SK-N-SH treated with all-trans-retinoic acid at 6 μM for 48 hours (cell line): ENCODE results near the gene STK32B.
A peak's percentile ranks its signal among the peaks of the same experiment; 100 is the strongest.

Experiments used
- ATAC-seq: fragments of 200-7000 bp; cut with Tn5 transposase; 3 replicates; pipeline ENCODE4 v1.9.1; 2020; ENCODE audit warnings: mild to moderate bottlenecking, moderate library complexity
- ARNTL ChIP-seq: fragments of 450-650 bp; formaldehyde crosslinking; IDR thresholded peaks from 2 replicates; pipeline ENCODE4 v1.5.0; 2020; ENCODE audit warnings: low read depth, mild to moderate bottlenecking, moderate library complexity, borderline replicate concordance
- BACH2 ChIP-seq: fragments of 250-450 bp; sonication (Bioruptor Pico); IDR thresholded peaks from 2 replicates; pipeline ENCODE4 v1.9.0; 2021; ENCODE audit warnings: mild to moderate bottlenecking, borderline replicate concordance
- CSDC2 ChIP-seq: fragments of 250-450 bp; sonication (Bioruptor Pico); IDR thresholded peaks from 2 replicates; pipeline ENCODE4 v1.5.0; 2020; ENCODE audit warnings: mild to moderate bottlenecking, moderate library complexity
- ESRRG ChIP-seq: fragments of 250-450 bp; sonication (Bioruptor Pico); IDR thresholded peaks from 2 replicates; pipeline ENCODE4 v1.6.1; 2021; ENCODE audit warnings: mild to moderate bottlenecking
- GLIS3 ChIP-seq: fragments of 250-450 bp; sonication (Bioruptor Pico); IDR thresholded peaks from 2 replicates; pipeline ENCODE4 v1.5.0; 2020; ENCODE audit warnings: mild to moderate bottlenecking, moderate library complexity
- ISL1 ChIP-seq: fragments of 250-450 bp; sonication (Bioruptor Pico); IDR thresholded peaks from 2 replicates; pipeline ENCODE4 v2.1.2; 2022; ENCODE audit warnings: mild to moderate bottlenecking, moderate library complexity
- RARB ChIP-seq: fragments of 250-450 bp; sonication (Bioruptor Pico); IDR thresholded peaks from 2 replicates; pipeline ENCODE4 v1.8.0; 2021; ENCODE audit warnings: mild to moderate bottlenecking, moderate library complexity
- SNAI2 ChIP-seq: fragments of 250-450 bp; sonication (Bioruptor Pico); IDR thresholded peaks from 2 replicates; pipeline ENCODE4 v1.5.0; 2020; ENCODE audit warnings: mild to moderate bottlenecking, moderate library complexity
- TCF4 ChIP-seq: fragments of 250-450 bp; sonication (Bioruptor Pico); IDR thresholded peaks from 2 replicates; pipeline ENCODE4 v1.8.0; 2021; ENCODE audit warnings: mild to moderate bottlenecking, moderate library complexity, borderline replicate concordance
- ZFP3 ChIP-seq: fragments of 250-450 bp; sonication (Bioruptor Pico); IDR thresholded peaks from 2 replicates; pipeline ENCODE4 v1.5.0; 2020; ENCODE audit warnings: mild to moderate bottlenecking, moderate library complexity
- ZFP30 ChIP-seq: fragments of 450-650 bp; formaldehyde crosslinking; IDR thresholded peaks from 2 replicates; pipeline ENCODE4 v1.5.0; 2022; ENCODE audit warnings: mild to moderate bottlenecking, moderate library complexity
- ZNF565 ChIP-seq: fragments of 450-650 bp; formaldehyde crosslinking; conservative IDR thresholded peaks from 2 replicates; pipeline ENCODE4 v1.5.0; 2020; ENCODE audit warnings: low read depth, mild to moderate bottlenecking, moderate library complexity
- ZNF70 ChIP-seq: fragments of 450-650 bp; formaldehyde crosslinking; IDR thresholded peaks from 2 replicates; pipeline ENCODE4 v1.5.0; 2020; ENCODE audit warnings: mild to moderate bottlenecking, moderate library complexity
- ZNF8 ChIP-seq: fragments of 450-650 bp; formaldehyde crosslinking; IDR thresholded peaks from 2 replicates; pipeline ENCODE4 v1.5.0; 2020; ENCODE audit warnings: mild to moderate bottlenecking, moderate library complexity
- TF ChIP-seq, protein P1 (sequence below): fragments of 250-450 bp; sonication (Bioruptor Pico); IDR thresholded peaks from 2 replicates; pipeline ENCODE4 v1.5.0; 2020; ENCODE audit warnings: mild to moderate bottlenecking, moderate library complexity
- TF ChIP-seq, protein P2 (sequence below): fragments of 250-450 bp; sonication (Bioruptor Pico); IDR thresholded peaks from 2 replicates; pipeline ENCODE4 v1.8.0; 2020; ENCODE audit warnings: mild to moderate bottlenecking, moderate library complexity, borderline replicate concordance
- TF ChIP-seq, protein P3 (sequence below): fragments of 250-450 bp; sonication (Bioruptor Pico); IDR thresholded peaks from 2 replicates; pipeline ENCODE4 v1.5.1; 2021; ENCODE audit warnings: mild to moderate bottlenecking, moderate library complexity
- TF ChIP-seq, protein P4 (sequence below): fragments of 250-450 bp; sonication (Bioruptor Pico); IDR thresholded peaks from 2 replicates; pipeline ENCODE4 v1.5.1; 2020; ENCODE audit warnings: low read depth, mild to moderate bottlenecking, moderate library complexity

STK32B gene

DNA sequence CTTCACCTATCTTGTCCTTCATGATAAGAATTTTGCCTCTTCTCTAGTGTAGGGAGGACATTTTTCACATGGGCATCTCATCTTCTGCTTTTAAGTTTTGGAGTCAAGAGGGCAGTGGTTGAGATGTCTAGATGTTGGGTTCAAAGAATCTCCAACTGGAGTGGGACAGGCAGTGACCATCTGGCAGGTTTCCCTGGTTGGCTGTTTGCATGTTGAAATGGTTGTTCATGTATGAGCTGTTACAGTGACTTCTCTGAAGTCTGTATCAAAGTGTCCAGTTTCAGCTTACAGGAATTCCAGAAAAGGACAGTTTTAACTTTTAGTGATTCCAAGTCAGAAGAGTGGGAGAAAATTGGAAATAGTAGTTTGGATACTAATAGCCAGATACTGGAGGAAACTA, 464.4 kb downstream of the STK32B start (continued):
- TF ChIP-seq, protein P1, sequence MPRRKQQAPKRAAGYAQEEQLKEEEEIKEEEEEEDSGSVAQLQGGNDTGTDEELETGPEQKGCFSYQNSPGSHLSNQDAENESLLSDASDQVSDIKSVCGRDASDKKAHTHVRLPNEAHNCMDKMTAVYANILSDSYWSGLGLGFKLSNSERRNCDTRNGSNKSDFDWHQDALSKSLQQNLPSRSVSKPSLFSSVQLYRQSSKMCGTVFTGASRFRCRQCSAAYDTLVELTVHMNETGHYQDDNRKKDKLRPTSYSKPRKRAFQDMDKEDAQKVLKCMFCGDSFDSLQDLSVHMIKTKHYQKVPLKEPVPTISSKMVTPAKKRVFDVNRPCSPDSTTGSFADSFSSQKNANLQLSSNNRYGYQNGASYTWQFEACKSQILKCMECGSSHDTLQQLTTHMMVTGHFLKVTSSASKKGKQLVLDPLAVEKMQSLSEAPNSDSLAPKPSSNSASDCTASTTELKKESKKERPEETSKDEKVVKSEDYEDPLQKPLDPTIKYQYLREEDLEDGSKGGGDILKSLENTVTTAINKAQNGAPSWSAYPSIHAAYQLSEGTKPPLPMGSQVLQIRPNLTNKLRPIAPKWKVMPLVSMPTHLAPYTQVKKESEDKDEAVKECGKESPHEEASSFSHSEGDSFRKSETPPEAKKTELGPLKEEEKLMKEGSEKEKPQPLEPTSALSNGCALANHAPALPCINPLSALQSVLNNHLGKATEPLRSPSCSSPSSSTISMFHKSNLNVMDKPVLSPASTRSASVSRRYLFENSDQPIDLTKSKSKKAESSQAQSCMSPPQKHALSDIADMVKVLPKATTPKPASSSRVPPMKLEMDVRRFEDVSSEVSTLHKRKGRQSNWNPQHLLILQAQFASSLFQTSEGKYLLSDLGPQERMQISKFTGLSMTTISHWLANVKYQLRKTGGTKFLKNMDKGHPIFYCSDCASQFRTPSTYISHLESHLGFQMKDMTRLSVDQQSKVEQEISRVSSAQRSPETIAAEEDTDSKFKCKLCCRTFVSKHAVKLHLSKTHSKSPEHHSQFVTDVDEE (CRISPR knock-in tag): no peak
- no peak for TF ChIP-seq ARNTL (CRISPR knock-in tag)
- TF ChIP-seq, all 23 proteins: peak for 0

DNA sequence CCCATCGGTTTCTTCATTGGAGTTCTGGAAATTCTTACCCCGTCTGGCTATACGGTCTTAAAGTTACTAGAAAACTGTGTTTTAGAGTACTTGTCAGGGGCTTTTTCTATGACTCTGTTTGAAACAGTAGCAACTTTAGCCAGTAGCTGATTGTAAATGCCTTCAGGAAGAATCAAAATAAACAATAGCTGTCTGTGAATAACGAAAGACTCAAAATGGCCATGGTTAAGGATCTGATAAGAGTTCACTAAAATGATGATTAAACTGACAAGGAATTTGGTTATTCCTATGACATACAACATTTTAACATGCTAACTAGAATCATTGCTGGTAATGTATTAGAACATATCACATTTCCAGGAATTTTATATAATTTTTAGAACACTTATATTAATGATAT, 466.1 kb downstream of the STK32B start:
- no peak for TF ChIP-seq ZNF565
- no peak for TF ChIP-seq ESRRG (CRISPR knock-in tag)
- TF ChIP-seq ARNTL (CRISPR knock-in tag): no peak
- no peak for TF ChIP-seq CSDC2
- no peak for TF ChIP-seq SNAI2 (CRISPR knock-in tag)
- no peak for ATAC-seq

DNA sequence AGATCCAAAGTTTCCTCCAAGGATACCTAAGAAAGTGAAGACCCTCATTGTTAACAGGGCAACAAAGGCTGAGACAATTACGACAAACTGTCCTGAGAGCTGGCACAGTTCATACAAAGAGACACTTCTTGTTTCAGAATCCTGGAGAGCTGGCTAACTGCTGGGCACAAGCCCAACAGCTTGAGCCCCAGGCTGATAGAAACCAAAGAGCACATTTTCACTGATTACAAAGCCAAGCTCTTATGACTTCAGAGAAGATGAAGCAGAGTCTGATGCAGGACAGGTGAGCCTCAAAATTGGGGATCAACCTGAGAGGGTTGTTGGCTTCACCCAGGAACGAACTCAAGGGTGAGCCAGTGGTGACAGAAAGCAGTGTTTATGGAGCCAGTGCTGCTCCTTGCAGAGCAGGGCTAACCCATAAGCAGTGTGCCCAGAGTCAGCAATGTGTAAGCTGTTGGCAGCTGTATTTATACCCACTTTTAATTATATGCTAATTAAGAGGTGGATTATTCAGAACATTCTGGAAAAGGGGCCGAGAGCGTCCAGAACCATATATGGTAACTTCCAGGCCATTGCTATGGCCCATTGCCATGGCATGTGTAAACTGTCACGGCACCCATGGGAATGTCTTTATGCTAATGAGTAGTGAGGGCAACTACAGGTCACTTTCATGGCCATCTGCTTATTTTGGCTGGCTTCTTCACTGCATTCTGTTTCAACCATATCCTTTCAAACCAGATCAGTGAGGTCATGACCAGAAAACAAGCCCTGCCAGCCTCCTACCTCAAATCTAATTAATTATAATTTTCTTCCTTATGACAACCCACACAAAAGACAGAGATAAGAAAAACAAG, 473.4 kb downstream of the STK32B start:
- TF ChIP-seq ISL1: peak; percentile 42; the same call in 1 of the 2 replicates
- TF ChIP-seq BACH2 (CRISPR knock-in tag): no peak
- TF ChIP-seq TCF4: peak; percentile 86
- ATAC-seq: no peak

DNA sequence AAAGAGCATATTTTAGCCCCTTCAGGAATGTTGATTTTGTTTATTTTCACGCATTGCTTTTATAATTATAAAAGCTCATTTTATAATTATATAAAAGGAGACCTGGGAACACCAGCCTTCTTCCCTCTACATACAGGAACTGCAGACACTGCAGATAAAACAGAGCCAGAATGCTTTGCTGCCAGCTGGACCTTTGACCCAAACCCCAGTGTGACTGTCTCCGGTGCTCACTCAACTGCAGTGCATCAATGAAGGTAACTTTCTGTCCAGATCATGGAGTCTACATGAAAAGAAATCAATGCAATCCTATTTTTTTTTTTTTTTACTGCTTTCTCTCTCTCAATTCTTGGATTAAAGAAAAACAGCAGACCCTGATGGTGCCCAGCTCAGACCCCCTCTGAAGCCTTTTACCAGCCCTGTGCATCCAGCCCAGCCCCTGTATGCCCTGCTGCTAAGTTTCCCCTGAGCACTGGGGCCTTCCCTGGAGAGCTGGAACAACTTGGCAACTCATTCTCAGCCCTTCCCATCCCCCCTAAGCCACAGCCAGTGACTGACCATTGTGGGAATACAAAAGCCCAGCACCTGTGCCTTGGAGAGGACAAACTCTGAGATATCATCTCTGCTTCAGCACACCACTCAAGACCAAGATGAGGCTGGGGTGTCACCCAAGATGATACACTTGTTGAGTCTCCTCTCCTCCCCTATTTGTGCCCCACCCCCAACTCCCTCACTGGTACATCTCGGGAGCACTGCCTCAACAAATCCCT, 475.0 kb downstream of the STK32B start:
- TF ChIP-seq CSDC2: no peak
- TF ChIP-seq ZFP30 (CRISPR knock-in tag): no peak
- no peak for TF ChIP-seq RARB
- no peak for TF ChIP-seq GLIS3 (CRISPR knock-in tag)
- TF ChIP-seq, protein P2, sequence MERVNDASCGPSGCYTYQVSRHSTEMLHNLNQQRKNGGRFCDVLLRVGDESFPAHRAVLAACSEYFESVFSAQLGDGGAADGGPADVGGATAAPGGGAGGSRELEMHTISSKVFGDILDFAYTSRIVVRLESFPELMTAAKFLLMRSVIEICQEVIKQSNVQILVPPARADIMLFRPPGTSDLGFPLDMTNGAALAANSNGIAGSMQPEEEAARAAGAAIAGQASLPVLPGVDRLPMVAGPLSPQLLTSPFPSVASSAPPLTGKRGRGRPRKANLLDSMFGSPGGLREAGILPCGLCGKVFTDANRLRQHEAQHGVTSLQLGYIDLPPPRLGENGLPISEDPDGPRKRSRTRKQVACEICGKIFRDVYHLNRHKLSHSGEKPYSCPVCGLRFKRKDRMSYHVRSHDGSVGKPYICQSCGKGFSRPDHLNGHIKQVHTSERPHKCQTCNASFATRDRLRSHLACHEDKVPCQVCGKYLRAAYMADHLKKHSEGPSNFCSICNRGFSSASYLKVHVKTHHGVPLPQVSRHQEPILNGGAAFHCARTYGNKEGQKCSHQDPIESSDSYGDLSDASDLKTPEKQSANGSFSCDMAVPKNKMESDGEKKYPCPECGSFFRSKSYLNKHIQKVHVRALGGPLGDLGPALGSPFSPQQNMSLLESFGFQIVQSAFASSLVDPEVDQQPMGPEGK (CRISPR knock-in tag): no peak
- TF ChIP-seq, protein P3, sequence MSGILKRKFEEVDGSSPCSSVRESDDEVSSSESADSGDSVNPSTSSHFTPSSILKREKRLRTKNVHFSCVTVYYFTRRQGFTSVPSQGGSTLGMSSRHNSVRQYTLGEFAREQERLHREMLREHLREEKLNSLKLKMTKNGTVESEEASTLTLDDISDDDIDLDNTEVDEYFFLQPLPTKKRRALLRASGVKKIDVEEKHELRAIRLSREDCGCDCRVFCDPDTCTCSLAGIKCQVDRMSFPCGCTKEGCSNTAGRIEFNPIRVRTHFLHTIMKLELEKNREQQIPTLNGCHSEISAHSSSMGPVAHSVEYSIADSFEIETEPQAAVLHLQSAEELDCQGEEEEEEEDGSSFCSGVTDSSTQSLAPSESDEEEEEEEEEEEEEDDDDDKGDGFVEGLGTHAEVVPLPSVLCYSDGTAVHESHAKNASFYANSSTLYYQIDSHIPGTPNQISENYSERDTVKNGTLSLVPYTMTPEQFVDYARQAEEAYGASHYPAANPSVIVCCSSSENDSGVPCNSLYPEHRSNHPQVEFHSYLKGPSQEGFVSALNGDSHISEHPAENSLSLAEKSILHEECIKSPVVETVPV: no peak
- TF ChIP-seq ZFP3: no peak
- TF ChIP-seq SNAI2 (CRISPR knock-in tag): no peak
- TF ChIP-seq ZNF8 (CRISPR knock-in tag): no peak
- TF ChIP-seq, protein P1 (CRISPR knock-in tag): no peak
- TF ChIP-seq, all 23 proteins: peak for 0
- no peak for ATAC-seq

DNA sequence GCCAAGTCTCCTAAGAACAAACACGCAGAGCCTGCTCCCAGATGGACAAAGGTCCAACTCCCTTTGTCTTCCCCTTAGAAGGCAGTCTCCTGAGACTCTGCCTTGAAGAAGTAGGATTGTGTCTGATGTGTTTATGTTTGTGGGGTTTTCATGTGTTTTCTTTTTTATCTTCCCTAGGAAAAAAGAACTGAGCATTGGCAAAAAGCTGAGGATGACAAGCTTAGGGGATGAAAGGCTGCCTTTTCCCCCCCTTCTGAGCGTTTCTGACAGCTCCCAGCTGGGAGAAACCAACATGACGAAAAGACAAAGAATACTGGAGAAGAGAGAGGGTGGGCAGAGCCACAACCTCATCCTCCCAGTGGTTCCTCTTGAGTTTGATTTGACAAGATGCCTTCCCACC, 475.9 kb downstream of the STK32B start:
- no peak for ATAC-seq
- no peak for TF ChIP-seq CSDC2
- TF ChIP-seq ZNF70 (CRISPR knock-in tag): no peak
- TF ChIP-seq, protein P2 (CRISPR knock-in tag): no peak
- TF ChIP-seq, protein P3: no peak
- TF ChIP-seq, protein P4, sequence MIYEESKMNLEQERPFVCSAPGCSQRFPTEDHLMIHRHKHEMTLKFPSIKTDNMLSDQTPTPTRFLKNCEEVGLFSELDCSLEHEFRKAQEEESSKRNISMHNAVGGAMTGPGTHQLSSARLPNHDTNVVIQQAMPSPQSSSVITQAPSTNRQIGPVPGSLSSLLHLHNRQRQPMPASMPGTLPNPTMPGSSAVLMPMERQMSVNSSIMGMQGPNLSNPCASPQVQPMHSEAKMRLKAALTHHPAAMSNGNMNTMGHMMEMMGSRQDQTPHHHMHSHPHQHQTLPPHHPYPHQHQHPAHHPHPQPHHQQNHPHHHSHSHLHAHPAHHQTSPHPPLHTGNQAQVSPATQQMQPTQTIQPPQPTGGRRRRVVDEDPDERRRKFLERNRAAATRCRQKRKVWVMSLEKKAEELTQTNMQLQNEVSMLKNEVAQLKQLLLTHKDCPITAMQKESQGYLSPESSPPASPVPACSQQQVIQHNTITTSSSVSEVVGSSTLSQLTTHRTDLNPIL: no peak
- TF ChIP-seq BACH2 (CRISPR knock-in tag): no peak
- no peak for TF ChIP-seq ZFP30 (CRISPR knock-in tag)
- no peak for TF ChIP-seq TCF4
- no peak for TF ChIP-seq ARNTL (CRISPR knock-in tag)
